ENCODE results near the gene DNAJC21. TPM values are rescaled to one million over a fixed set of nuclear protein-coding genes. Genes with fewer than 3 reads are reported as not detected.

The DNAJC21 gene
- total RNA-seq: 10 to 100 TPM; 46.2 to 56.0 (median 51.9) TPM
- total RNA-seq (2013): 36.7 TPM
- 77.2 to 137 (median 99.8) reads per million in 29 experiments for total RNA-seq

- Mint-ChIP-seq H3K4me1 (peaks cover 26 to 39% (median 33%) of the 10 kb centered on the region in 3 donors), H3K9me3 (no peaks in the 10 kb centered on the region), H3K27ac (peak within 1 kb of the TSS; percentile 88 to 91), H3K36me3 (peaks cover 16% of the 10 kb centered on the region), H3K4me3 (peak within 1 kb of the TSS; percentile 91 to 99 (median 92)), H3K27me3 (no peaks in the 10 kb centered on the region)
- peak; percentile 89 to 95 (median 91) for ATAC-seq (replicated peaks in 1 of 4)
- peak within 1 kb of the TSS; percentile 82 to 84 for H3K4me3 ChIP-seq (ENCODE audit: control insufficient read depth in 1 of 2, extremely low read depth in 1 of 2, low read length in 1 of 2)
- peak within 1 kb of the TSS; percentile 71 for H3K27ac ChIP-seq (ENCODE audit: low read length)
- peak; percentile 91 to 98 (median 96) for DNase-seq
- peaks cover 4 to 13% of the 10 kb centered on the region in 2 donors for H3K36me3 ChIP-seq (ENCODE audit: control insufficient read depth in 2 of 2, extremely low read depth in 1 of 2, insufficient read depth in 1 of 2, low read length in 1 of 2)
- POLR2A ChIA-PET: interaction anchor here (0.6 to 3.3 kb wide), 8 partner anchors 10 to 1221 kb away, joined by 3 to 78 read pairs (median 6); partner anchors contain the start of genes BRIX1 (in 2 of the 2) and RAD1 (in 2 of the 2)
- peaks cover 10 to 15% of the 10 kb centered on the region in 2 experiments for H3K4me1 ChIP-seq (ENCODE audit: control insufficient read depth in 1 of 2, extremely low read depth in 1 of 2, insufficient read depth in 2 of 2, low read length in 2 of 2)
- WGBS (ENCODE audit: insufficient coverage): under 1% methylated on average over 59 of the region's 63 CpGs
- H3K9me3 ChIP-seq: no peaks in the 10 kb centered on the region
- CTCF ChIA-PET: interaction anchor here (0.9 to 2.9 kb wide), 6 partner anchors 10 to 1313 kb away, joined by 3 to 19 read pairs (median 4); partner anchors contain the start of genes BRIX1 (in 1 of the 2), NADK2 (in 1 of the 2), RAD1 (in 1 of the 2) and TTC23L (in 1 of the 2)
- no peaks in the 10 kb centered on the region for H3K27me3 ChIP-seq (replicated peaks in 1 of 2; ENCODE audit: control insufficient read depth in 2 of 2, extremely low read depth in 1 of 2, insufficient read depth in 2 of 2, low read length in 1 of 2)
Measured at GRCh38 chr5:34929134-34929719, at the start of gene DNAJC21. TSS of gene DNAJC21 (plus strand) at chr5:34929559. CDS start at chr5:34929820, 261 bp downstream.

- Histone ChIP-seq H3K27me3 (replicated peaks in 1 of 2; ENCODE audit: control insufficient read depth in 2 of 2, extremely low read depth in 1 of 2, insufficient read depth in 2 of 2, low read length in 1 of 2) (peaks cover 0 to 2% of the 10 kb centered on the region in 2 experiments), H3K4me3 (ENCODE audit: control insufficient read depth in 1 of 2, extremely low read depth in 1 of 2, low read length in 1 of 2) (no peak overlapping the region), H3K27ac (ENCODE audit: low read length) (no peak overlapping the region), H3K4me1 (ENCODE audit: control insufficient read depth in 1 of 2, extremely low read depth in 1 of 2, insufficient read depth in 2 of 2, low read length in 2 of 2) (no peaks in the 10 kb centered on the region), H3K36me3 (ENCODE audit: control insufficient read depth in 2 of 2, extremely low read depth in 1 of 2, insufficient read depth in 1 of 2, low read length in 1 of 2) (no peaks in the 10 kb centered on the region), H3K9me3 (no peaks in the 10 kb centered on the region)
- ATAC-seq (replicated peaks in 1 of 4) (no peak), DNase-seq (no peak)
- Mint-ChIP-seq H3K27me3 (peaks cover 6 to 13% of the 10 kb centered on the region in 2 donors), H3K36me3 (no peaks in the 10 kb centered on the region), H3K4me1 (no peaks in the 10 kb centered on the region), H3K9me3 (peaks cover under 1 to 9% (median 3%) of the 10 kb centered on the region in 3 donors), H3K27ac (no peak overlapping the region), H3K4me3 (no peak overlapping the region)
- POLR2A ChIA-PET: interaction anchor here in 1 of 2 donors (0.6 kb wide), 1 partner anchor 120 kb away, joined by 3 read pairs; no protein-coding TSS in a partner anchor
- CTCF ChIA-PET: no interaction called here
Measured at GRCh38 chr5:34881246-34881645, 48.1 kb upstream of the DNAJC21 start.

- no peak overlapping the region for H3K4me3 Mint-ChIP-seq
- POLR2A ChIA-PET: no interaction called here
- no peaks in the 10 kb centered on the region for H3K4me1 ChIP-seq (ENCODE audit: control insufficient read depth in 1 of 2, extremely low read depth in 1 of 2, insufficient read depth in 2 of 2, low read length in 2 of 2)
- H3K27me3 Mint-ChIP-seq: peaks cover 6 to 19% of the 10 kb centered on the region in 2 donors
- H3K27me3 ChIP-seq (replicated peaks in 1 of 2; ENCODE audit: control insufficient read depth in 2 of 2, extremely low read depth in 1 of 2, insufficient read depth in 2 of 2, low read length in 1 of 2): peaks cover 0 to 2% of the 10 kb centered on the region in 2 experiments
- CTCF ChIA-PET: interaction anchor here in 1 of 2 donors (0.6 to 0.7 kb wide), 2 partner anchors 37 to 349 kb away, joined by 3 to 6 read pairs; no protein-coding TSS in a partner anchor
- DNase-seq (no peak), ATAC-seq (replicated peaks in 1 of 4) (no peak)
- H3K27ac Mint-ChIP-seq: no peak overlapping the region
- H3K9me3 Mint-ChIP-seq: no peaks in the 10 kb centered on the region
- no peaks in the 10 kb centered on the region for H3K4me1 Mint-ChIP-seq
- H3K27ac ChIP-seq (ENCODE audit: low read length): no peak overlapping the region
- no peaks in the 10 kb centered on the region for H3K9me3 ChIP-seq
- 100% methylated on average over 1 of the region's 3 CpGs for WGBS (ENCODE audit: insufficient coverage)
- no peaks in the 10 kb centered on the region for H3K36me3 ChIP-seq (ENCODE audit: control insufficient read depth in 2 of 2, extremely low read depth in 1 of 2, insufficient read depth in 1 of 2, low read length in 1 of 2)
- H3K4me3 ChIP-seq (ENCODE audit: control insufficient read depth in 1 of 2, extremely low read depth in 1 of 2, low read length in 1 of 2): no peak overlapping the region
- H3K36me3 Mint-ChIP-seq: no peaks in the 10 kb centered on the region
Measured at GRCh38 chr5:34886392-34887119, 42.8 kb upstream of the DNAJC21 start.

DNA sequence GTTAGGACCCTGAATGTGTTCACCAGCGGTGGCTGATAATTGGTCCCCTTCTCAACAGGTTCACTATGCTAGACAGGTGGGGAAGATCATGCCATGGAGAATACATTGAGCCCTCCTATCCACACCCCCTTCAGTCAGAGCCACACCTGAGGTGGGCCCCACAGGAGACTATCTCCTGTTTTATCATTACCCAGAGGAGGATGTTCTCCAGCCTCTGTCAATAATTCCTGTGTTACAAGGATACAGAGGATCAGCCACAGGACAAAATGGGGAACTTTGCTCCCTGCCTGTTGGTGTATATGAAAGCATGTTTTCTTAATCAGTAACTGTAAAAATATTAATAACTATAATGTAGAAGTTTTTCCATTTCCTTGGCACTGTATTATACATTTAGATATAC, 40.0 kb upstream of the DNAJC21 start:
- ChIA-PET POLR2A (interaction anchor here in 1 of 2 donors (0.6 kb wide), 1 partner anchor 1662 kb away, joined by 3 read pairs; no protein-coding TSS in a partner anchor), CTCF (interaction anchor here in 1 of 2 donors (0.6 kb wide), 1 partner anchor 40 kb away, joined by 3 read pairs; no protein-coding TSS in a partner anchor)
- Histone ChIP-seq H3K27me3 (replicated peaks in 1 of 2; ENCODE audit: control insufficient read depth in 2 of 2, extremely low read depth in 1 of 2, insufficient read depth in 2 of 2, low read length in 1 of 2) (no peaks in the 10 kb centered on the region), H3K36me3 (ENCODE audit: control insufficient read depth in 2 of 2, extremely low read depth in 1 of 2, insufficient read depth in 1 of 2, low read length in 1 of 2) (no peaks in the 10 kb centered on the region), H3K4me3 (ENCODE audit: control insufficient read depth in 1 of 2, extremely low read depth in 1 of 2, low read length in 1 of 2) (no peak overlapping the region), H3K4me1 (ENCODE audit: control insufficient read depth in 1 of 2, extremely low read depth in 1 of 2, insufficient read depth in 2 of 2, low read length in 2 of 2) (no peaks in the 10 kb centered on the region), H3K9me3 (no peaks in the 10 kb centered on the region), H3K27ac (ENCODE audit: low read length) (no peak overlapping the region)
- peaks cover 0 to 10% of the 10 kb centered on the region in 2 donors for H3K27me3 Mint-ChIP-seq
- no peaks in the 10 kb centered on the region for H3K36me3 Mint-ChIP-seq
- H3K4me1 Mint-ChIP-seq: no peaks in the 10 kb centered on the region
- no peak overlapping the region for H3K27ac Mint-ChIP-seq
- no CpG with 5 or more reads among the region's 1 CpG for WGBS (ENCODE audit: insufficient coverage)
- H3K4me3 Mint-ChIP-seq: no peak overlapping the region
- DNase-seq: no peak
- ATAC-seq (replicated peaks in 1 of 4): no peak
- H3K9me3 Mint-ChIP-seq: no peaks in the 10 kb centered on the region

DNA sequence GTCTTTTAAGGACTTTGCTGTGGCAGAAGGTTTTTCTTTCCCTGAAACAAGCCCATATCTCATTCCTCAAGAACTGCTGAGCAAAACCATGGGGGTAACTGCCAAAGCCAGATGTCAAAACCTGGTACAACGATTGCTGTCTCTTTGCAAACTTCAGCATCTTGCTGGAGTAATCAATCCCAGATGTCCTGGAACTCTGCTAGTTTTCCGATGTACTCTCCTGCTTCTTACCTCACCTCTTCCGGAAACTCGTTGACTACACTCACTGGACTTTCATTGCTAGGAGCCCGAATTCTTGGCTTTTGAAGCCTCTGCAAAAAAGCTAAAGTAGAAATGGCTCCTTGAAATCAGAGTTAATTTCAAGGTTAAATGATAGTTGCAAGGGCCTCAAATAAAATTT, 37.4 kb upstream of the DNAJC21 start:
- WGBS (ENCODE audit: insufficient coverage): 88% methylated on average over 2 of the region's 5 CpGs
- peaks cover 0 to 3% of the 10 kb centered on the region in 2 donors for H3K27me3 Mint-ChIP-seq
- H3K36me3 Mint-ChIP-seq: no peaks in the 10 kb centered on the region
- Histone ChIP-seq H3K36me3 (ENCODE audit: control insufficient read depth in 2 of 2, extremely low read depth in 1 of 2, insufficient read depth in 1 of 2, low read length in 1 of 2) (no peaks in the 10 kb centered on the region), H3K4me1 (ENCODE audit: control insufficient read depth in 1 of 2, extremely low read depth in 1 of 2, insufficient read depth in 2 of 2, low read length in 2 of 2) (no peaks in the 10 kb centered on the region), H3K27me3 (replicated peaks in 1 of 2; ENCODE audit: control insufficient read depth in 2 of 2, extremely low read depth in 1 of 2, insufficient read depth in 2 of 2, low read length in 1 of 2) (no peaks in the 10 kb centered on the region), H3K4me3 (ENCODE audit: control insufficient read depth in 1 of 2, extremely low read depth in 1 of 2, low read length in 1 of 2) (no peak overlapping the region), H3K27ac (ENCODE audit: low read length) (no peak overlapping the region), H3K9me3 (no peaks in the 10 kb centered on the region)
- ATAC-seq (replicated peaks in 1 of 4) (no peak), DNase-seq (no peak)
- no peaks in the 10 kb centered on the region for H3K9me3 Mint-ChIP-seq
- CTCF ChIA-PET: no interaction called here
- no peak overlapping the region for H3K27ac Mint-ChIP-seq
- POLR2A ChIA-PET: no interaction called here
- no peak overlapping the region for H3K4me3 Mint-ChIP-seq
- no peaks in the 10 kb centered on the region for H3K4me1 Mint-ChIP-seq

DNA sequence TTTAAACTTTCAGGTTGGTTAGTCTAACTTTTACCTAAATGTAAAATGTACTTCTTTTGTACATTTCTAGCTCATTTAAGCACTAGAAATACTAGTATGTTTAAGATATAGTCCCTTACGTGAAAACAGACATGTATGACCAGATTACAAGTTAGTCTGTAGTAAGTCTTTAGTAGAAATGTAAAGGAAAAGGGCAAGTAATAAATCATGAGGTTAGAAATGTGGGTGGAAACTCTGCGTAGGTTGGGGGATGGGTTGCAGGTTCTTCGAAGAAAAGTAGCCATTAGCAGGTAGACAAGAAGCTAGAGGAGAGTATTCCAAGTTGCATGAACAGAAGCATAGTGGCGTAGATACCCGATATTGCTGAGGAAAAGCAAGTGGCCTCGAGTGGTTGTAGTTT, 36.9 kb upstream of the DNAJC21 start:
- Mint-ChIP-seq H3K4me3 (no peak overlapping the region), H3K9me3 (no peaks in the 10 kb centered on the region), H3K27me3 (no peaks in the 10 kb centered on the region), H3K27ac (no peak overlapping the region), H3K4me1 (no peaks in the 10 kb centered on the region), H3K36me3 (no peaks in the 10 kb centered on the region)
- CTCF ChIA-PET: interaction anchor here (0.6 to 1.1 kb wide), 2 partner anchors 400 to 416 kb away, joined by 4 read pairs; no protein-coding TSS in a partner anchor
- DNase-seq: no peak
- Histone ChIP-seq H3K4me1 (ENCODE audit: control insufficient read depth in 1 of 2, extremely low read depth in 1 of 2, insufficient read depth in 2 of 2, low read length in 2 of 2) (no peaks in the 10 kb centered on the region), H3K36me3 (ENCODE audit: control insufficient read depth in 2 of 2, extremely low read depth in 1 of 2, insufficient read depth in 1 of 2, low read length in 1 of 2) (no peaks in the 10 kb centered on the region), H3K27me3 (replicated peaks in 1 of 2; ENCODE audit: control insufficient read depth in 2 of 2, extremely low read depth in 1 of 2, insufficient read depth in 2 of 2, low read length in 1 of 2) (no peaks in the 10 kb centered on the region), H3K27ac (ENCODE audit: low read length) (no peak overlapping the region), H3K9me3 (no peaks in the 10 kb centered on the region), H3K4me3 (ENCODE audit: control insufficient read depth in 1 of 2, extremely low read depth in 1 of 2, low read length in 1 of 2) (no peak overlapping the region)
- no peak for ATAC-seq (replicated peaks in 1 of 4)
- 84% methylated on average over 5 of the region's 6 CpGs for WGBS (ENCODE audit: insufficient coverage)
- POLR2A ChIA-PET: no interaction called here
